Middle frontal gyrus (tissue), 1 donor: ENCODE measurements around the gene ZGPAT.

Source experiments
- DNase-seq: peaks from one replicate; pipeline ENCODE4 v3.0.0-alpha.2; 2015; ENCODE audit warnings: low spot score; ENCODE audit errors: extremely low spot score

The ZGPAT gene

DNA sequence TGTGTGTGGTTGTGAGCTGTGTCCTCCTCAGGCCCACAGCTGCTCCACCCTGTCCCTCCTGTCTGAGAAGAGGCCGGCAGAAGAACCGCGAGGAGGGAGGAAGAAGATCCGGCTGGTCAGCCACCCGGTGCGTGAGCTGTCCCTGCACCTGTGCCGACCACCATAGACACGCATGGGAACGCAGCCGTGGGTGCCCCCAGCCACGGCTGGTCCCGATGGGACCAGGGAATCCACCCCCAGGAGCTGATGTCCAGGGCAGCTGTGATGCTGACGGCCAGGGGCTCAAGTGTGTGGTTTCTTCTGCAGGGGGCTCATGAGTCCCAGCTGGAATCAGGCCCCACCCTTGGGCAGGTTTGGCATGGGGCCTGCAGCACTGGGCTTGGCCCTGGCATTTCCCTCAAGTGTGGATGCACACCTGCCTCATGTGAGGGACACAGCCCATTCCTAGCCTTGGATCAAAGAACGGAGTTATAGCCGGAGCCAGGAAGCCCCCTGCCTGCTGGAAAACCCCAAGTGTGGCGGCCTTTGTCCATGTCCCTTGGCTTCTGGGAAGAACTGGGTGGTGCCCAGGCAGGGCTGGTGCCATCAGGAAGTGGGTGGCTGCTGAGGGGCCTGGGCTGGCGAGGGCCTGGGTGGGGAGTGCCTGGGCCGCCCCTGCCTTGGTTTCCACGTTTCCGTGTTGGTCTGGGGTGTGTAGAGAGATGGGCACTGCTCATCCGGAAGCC lies 16.0 kb upstream of the ZGPAT start:
- no peak for DNase-seq

DNA sequence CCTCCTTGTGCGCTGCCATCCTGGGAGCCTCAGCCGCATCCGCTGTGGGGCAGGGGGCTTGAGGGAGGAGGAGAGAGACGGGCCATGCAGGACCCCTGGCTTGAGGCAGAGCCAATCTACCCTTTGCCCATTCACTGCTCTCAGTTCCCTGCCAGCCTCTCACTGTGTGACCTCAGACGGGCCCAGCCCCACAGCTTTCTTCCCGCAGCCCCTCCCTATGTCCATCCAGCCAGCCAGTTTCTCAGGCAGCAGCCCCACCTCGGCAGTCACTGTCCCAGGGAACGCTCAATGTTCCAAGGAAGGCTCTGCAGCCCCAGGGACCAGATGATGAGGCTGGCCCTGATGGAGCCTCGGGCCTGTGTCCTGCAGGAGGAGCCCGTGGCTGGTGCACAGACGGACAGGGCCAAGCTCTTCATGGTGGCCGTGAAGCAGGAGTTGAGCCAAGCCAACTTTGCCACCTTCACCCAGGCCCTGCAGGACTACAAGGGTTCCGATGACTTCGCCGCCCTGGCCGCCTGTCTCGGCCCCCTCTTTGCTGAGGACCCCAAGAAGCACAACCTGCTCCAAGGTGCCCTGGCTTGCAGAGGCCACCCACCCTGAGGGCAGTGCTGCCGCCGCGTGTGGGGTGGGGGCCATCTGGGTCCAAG lies 15.3 kb upstream of the ZGPAT start:
- no peak for DNase-seq

DNA sequence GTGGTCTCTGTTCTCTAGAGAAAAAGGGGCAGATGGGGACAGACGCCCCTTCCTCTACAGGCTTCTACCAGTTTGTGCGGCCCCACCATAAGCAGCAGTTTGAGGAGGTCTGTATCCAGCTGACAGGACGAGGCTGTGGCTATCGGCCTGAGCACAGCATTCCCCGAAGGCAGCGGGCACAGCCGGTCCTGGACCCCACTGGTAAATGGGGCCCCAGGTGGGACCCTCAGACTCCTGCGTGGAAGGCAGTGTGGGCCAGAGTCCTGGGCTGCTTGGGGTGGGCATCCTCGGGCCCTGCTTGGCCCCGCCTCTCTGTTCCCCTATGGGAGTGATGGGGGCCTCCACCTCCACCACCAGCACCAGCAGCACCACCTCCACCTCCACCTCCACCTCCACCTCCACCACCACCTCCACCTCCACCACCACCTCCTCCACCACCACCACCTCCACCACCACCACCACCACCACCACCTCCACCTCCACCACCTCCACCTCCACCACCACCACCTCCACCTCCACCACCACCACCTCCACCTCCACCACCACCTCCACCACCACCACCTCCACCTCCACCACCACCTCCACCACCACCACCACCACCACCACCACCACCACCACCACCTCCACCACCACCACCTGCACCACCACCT lies 14.6 kb upstream of the ZGPAT start:
- DNase-seq, result no peak

DNA sequence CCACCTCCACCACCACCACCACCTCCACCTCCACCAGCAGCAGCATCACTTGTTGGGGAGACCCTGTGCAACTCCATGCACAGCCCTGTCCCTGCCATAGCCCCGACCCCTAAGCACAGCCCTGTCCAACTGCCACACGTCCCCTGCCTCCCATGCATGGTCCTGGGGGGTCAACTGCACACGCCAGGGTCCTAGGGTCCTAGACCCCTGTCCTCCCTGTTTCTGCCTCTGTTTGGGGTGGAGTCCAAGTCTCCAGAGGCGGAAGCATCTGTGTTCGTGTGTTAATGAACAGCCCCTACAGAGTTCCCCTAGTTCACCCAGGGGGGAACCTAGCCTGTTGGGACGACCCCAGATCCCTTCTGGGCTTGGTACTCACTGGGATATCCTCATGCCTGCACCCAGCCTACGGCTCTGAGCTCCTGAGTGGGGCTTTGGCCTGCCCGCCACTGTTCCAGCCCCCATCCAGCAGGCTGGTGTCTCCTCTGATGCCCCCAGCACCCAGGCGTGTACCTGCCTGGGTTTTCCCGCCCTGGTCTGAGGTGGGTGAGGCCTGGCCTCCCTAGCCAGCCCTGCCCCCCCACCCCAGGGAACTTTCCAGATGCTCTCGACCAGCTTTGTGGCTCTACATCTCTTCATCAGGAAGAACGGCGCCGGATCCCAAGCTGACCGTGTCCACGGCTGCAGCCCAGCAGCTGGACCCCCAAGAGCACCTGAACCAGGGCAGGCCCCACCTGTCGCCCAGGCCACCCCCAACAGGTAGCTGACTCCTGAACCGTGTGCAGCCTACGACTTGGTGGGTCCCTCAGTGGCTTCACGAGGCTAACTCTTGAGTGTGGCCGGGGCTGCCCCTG lies 13.9 kb upstream of the ZGPAT start:
- DNase-seq, result no peak

DNA sequence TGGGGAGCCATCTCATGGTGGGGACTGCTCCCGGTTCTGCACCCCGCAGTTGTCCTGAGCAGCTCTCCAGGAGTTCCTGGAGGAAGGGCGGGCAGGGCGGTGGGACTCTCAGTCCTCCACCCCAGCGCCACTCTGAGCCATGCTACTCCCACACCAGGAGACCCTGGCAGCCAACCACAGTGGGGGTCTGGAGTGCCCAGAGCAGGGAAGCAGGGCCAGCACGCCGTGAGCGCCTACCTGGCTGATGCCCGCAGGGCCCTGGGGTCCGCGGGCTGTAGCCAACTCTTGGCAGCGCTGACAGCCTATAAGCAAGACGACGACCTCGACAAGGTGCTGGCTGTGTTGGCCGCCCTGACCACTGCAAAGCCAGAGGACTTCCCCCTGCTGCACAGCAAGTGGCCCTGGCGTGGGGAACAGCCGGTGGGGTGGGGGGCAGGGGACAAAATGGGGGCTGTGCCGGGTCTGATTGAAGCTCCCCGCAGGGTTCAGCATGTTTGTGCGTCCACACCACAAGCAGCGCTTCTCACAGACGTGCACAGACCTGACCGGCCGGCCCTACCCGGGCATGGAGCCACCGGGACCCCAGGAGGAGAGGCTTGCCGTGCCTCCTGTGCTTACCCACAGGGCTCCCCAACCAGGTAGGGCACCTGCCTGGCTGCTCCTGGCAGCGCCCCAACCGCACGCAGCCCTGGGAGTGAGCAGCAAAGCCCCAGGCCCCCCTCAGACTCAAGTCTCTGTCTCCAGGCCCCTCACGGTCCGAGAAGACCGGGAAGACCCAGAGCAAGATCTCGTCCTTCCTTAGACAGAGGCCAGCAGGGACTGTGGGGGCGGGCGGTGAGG lies 13.0 kb upstream of the ZGPAT start:
- no peak for DNase-seq

DNA sequence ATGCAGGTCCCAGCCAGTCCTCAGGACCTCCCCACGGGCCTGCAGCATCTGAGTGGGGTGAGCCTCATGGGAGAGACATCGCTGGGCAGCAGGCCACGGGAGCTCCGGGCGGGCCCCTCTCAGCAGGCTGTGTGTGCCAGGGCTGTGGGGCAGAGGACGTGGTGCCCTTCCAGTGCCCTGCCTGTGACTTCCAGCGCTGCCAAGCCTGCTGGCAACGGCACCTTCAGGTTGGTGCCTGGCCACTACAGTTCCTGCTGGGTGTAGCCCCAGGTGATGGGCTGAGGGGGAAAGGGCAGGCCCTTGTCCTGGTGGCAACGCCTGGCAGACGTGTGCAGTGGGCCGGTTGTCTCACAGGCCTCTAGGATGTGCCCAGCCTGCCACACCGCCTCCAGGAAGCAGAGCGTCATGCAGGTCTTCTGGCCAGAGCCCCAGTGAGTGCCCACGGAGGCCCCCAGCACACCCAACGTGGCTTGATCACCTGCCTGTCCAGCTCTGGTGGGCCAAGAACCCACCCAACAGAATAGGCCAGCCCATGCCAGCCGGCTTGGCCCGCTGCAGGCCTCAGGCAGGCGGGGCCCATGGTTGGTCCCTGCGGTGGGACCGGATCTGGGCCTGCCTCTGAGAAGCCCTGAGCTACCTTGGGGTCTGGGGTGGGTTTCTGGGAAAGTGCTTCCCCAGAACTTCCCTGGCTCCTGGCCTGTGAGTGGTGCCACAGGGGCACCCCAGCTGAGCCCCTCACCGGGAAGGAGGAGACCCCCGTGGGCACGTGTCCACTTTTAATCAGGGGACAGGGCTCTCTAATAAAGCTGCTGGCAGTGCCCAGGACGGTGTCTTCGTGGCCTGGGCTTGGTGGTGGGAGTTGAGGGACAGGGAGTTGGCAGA lies 12.2 kb upstream of the ZGPAT start:
- DNase-seq, result no peak

DNA sequence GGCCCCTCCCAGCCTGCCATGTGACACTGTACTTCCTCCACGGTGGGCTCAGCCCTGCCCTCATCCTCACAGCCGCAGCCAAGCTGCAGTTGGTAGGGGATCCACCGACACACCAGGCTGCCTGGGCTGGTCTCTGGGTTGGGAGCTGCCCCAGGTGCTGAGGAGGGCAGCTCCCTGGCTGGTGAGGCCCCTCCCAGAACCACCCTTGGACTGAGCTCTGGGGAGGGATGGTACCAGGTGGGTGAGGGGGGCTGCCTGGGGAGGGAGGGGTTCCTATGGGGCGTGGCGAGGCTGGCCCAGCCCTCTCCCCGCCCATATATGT lies 11.6 kb upstream of the ZGPAT start:
- DNase-seq, result no peak

DNA sequence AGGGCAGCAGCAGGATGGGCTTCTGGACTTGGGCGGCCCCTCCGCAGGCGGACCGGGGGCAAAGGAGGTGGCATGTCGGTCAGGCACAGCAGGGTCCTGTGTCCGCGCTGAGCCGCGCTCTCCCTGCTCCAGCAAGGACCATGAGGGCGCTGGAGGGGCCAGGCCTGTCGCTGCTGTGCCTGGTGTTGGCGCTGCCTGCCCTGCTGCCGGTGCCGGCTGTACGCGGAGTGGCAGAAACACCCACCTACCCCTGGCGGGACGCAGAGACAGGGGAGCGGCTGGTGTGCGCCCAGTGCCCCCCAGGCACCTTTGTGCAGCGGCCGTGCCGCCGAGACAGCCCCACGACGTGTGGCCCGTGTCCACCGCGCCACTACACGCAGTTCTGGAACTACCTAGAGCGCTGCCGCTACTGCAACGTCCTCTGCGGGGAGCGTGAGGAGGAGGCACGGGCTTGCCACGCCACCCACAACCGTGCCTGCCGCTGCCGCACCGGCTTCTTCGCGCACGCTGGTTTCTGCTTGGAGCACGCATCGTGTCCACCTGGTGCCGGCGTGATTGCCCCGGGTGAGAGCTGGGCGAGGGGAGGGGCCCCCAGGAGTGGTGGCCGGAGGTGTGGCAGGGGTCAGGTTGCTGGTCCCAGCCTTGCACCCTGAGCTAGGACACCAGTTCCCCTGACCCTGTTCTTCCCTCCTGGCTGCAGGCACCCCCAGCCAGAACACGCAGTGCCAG lies 11.0 kb upstream of the ZGPAT start, which contains the start of gene TNFRSF6B:
Gene TNFRSF6B, plus strand, starts transcription at position 25 of the 729 bp plus-strand sequence. Its CDS starts 116 bp downstream, at position 141.
- DNase-seq, result no peak

DNA sequence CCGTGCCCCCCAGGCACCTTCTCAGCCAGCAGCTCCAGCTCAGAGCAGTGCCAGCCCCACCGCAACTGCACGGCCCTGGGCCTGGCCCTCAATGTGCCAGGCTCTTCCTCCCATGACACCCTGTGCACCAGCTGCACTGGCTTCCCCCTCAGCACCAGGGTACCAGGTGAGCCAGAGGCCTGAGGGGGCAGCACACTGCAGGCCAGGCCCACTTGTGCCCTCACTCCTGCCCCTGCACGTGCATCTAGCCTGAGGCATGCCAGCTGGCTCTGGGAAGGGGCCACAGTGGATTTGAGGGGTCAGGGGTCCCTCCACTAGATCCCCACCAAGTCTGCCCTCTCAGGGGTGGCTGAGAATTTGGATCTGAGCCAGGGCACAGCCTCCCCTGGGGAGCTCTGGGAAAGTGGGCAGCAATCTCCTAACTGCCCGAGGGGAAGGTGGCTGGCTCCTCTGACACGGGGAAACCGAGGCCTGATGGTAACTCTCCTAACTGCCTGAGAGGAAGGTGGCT lies 10.4 kb upstream of the ZGPAT start:
- no peak for DNase-seq

DNA sequence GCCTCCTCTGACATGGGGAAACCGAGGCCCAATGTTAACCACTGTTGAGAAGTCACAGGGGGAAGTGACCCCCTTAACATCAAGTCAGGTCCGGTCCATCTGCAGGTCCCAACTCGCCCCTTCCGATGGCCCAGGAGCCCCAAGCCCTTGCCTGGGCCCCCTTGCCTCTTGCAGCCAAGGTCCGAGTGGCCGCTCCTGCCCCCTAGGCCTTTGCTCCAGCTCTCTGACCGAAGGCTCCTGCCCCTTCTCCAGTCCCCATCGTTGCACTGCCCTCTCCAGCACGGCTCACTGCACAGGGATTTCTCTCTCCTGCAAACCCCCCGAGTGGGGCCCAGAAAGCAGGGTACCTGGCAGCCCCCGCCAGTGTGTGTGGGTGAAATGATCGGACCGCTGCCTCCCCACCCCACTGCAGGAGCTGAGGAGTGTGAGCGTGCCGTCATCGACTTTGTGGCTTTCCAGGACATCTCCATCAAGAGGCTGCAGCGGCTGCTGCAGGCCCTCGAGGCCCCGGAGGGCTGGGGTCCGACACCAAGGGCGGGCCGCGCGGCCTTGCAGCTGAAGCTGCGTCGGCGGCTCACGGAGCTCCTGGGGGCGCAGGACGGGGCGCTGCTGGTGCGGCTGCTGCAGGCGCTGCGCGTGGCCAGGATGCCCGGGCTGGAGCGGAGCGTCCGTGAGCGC lies 9.8 kb upstream of the ZGPAT start:
- no peak for DNase-seq

DNA sequence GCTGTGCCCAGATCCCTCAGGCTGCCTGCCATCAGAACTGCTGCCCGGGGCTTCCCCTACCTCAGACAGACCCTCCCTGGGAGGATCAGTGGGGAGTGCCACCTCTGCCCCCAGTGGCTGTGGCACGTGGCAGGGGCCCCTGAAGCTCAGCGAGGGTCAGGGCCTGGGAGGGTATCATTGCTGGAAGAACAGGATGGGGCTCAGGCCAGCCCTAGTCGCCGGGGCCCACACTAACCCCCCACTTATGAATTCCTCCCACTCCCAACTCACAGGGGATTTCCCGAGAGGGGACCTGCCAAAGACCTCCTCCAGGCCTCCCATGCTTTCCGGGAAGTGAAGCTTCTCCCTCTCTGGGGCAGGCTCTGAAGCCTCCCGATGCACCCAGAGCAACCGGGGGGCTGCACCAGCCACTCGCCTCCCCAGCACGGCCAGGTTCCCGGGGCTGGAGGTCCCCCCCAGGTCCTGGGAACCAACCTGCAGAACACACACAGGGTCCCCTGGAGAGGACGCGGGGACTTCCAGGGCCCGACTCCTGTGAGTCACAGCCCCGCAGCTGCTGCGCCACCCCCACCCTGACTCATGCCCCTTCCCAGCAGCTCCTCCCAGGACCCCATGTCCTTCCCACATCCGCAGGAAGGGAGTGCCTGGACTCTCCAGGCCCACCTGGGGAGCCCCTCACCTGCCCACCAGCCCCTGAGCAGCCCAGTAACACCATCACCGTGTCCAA lies 8.9 kb upstream of the ZGPAT start:
- no peak for DNase-seq

DNA sequence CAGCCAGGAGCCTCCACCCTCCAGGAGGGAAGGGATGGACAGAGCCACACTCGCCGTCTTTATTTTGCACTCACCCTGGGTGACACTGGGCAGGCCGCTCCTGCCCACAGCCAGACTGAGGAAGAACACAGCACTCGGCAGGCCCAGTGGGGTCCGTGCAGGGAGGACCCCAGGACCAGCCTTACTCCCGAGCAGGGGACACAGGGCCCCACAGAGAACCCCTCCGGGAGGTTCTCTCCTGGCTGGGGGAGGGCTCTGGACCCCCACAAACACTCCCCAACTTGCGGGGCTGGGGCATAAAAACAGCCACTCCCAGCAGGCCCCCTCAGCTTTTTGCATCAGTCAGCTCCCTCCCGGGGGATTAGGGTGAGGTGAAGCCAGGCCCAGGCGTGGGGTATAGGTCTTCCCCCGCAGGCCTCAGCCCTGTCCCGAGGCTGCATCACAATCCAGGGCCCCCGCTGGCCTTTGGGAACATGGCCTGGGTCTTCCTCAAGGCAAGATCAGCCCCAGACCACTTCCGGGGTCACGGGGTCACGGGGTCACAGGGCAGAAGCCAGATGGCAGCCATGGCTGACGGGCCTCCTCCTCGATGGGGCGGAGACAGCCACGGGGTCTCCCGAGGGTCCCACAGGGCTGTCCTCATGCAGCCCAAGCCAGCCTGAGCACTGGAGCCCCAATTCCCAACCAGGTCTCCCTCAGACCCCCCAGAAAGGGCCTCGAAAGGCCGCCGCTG lies 8.2 kb upstream of the ZGPAT start:
- no peak for DNase-seq

DNA sequence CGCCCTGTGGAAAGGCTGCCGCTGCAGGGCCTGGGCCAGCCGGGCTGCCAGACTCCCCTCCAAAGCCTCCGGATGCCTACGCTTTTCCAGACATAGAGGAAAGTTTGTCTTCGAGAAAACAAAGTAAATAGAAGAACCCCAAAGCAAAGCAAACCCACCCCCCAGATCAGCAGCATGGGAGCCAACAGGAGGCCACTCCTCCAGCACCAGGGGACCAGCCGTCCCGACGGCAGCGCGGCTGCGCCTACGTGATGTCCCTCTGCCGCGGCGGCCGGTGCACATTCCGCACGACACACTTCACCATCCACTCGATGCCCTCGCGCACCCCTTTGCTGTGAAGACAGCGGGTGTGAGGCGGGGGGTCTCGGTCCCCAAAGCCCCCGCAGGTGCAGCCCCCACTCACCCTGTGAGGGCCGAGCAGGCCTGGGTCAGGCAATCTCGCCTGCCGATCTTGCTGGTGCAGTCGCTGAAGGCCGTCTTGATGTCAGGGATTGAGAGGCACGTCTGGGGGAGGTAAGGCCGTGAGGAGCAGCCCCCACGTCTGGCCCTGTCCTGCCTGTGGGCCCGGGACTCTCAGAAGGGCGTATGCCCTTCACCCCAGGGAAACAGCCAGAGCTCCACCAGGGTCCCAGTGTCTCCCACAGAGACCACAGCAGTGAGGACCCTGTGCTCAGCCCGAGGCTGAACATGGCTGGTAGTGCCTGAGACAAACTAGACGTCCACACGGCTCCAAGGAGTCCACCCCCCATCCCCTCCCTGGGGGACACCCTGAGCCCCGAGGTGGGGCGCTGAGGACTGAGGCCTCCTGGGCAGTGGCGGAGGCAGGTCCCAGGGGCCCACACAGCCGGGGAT lies 7.4 kb upstream of the ZGPAT start:
- no peak for DNase-seq

DNA sequence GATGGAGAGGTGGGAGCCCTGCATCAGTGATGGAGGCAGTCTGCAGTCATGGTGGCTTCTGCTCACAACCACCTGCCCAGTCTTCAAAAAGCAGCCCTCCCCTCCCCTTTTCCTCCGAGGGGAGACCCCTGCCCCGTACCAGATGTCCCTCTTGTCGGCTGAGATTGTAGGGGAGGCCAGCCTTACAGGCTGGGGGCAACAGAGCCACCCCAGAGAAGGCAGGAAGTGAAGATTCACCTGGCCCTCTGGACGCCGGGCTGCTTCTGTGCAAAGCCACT lies 6.8 kb upstream of the ZGPAT start:
- no peak for DNase-seq

DNA sequence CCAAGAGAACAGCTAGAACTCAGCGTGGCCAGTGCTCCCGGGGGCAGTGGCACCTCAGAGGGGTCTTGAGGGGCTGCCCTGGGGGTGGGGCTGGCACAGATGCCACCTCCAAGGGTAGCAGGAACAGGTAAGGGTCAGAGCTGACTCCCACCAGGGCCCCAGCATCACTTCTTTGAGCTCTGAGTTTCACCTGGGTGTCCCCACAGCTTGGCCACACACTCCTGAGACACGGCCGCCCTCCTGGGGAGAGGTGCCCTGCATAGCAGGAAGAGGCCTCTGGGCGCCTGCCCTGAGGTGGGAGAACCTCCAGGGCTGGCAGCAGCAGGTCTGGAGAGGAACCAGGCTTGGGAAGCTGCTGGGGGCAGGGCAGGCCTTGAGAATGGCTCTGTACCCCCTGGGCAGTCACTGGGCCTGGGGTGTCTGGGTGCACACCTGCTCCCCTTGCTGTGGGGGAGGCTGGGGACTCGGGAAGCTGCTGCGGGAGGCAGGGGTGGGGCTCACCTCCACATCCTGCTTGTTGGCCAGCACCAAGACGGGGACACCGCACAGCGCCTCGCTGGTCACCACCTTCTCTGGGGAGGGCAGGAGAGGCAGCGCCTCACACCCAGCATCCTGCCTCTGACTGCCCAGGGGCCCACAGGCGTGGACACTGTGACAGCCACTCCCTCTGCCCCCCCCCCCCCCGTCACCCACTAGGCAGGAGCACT lies 6.4 kb upstream of the ZGPAT start:
- no peak for DNase-seq
